Tibial nerve (tissue), 4 donors: ENCODE data around the gene RNF123. TPM values are rescaled to one million over a fixed set of nuclear protein-coding genes. Genes with fewer than 3 reads are reported as not detected.
A peak's percentile ranks its signal among the peaks of the same experiment; 100 is the strongest.
"Not testable (repeated sequence)": the region's sequence is repeated elsewhere in the genome, so short reads cannot be mapped to it uniquely, and the experiment has no call there.

Experiments
- DNase-seq, 2 donors: peaks; one replicate each; pipeline ENCODE4 v3.0.0-alpha.2; 2019; ENCODE audit warnings: low spot score in 2 of 2
- H3K27ac ChIP-seq, 4 donors: fragments of 200-600 bp; sonication (generic) in 3 of 4; one replicate each; pipeline ENCODE4 v1.5.1; 2017 to 2019; ENCODE audit warnings: mild to moderate bottlenecking in 1 of 4
- H3K27me3 ChIP-seq, 2 donors: fragments of 200-600 bp; sonication (generic) in 1 of 2; one replicate each; pipeline versions ENCODE4 v1.5.1 to v1.6.0; 2017 to 2019
- H3K36me3 ChIP-seq, 3 donors: fragments of 200-600 bp; sonication (generic); one replicate each; pipeline ENCODE4 v1.5.1; 2018 to 2019
- H3K4me1 ChIP-seq, 4 donors: fragments of 200-600 bp; sonication (generic) in 3 of 4; one replicate each; pipeline ENCODE4 v1.5.1; 2017 to 2019
- H3K4me3 ChIP-seq, 4 donors: fragments of 200-600 bp; sonication (generic) in 3 of 4; one replicate each; pipeline ENCODE4 v1.5.1; 2017 to 2019; ENCODE audit warnings: mild to moderate bottlenecking in 1 of 4, moderate library complexity in 1 of 4
- H3K9me3 ChIP-seq, 4 donors: fragments of 200-600 bp; sonication (generic) in 3 of 4; one replicate each; pipeline ENCODE4 v1.5.1; 2017 to 2019
- WGBS, 2 donors: methylation state at CpG; one replicate each; pipeline ENCODE4 v1.1.5; 2018; 5-methylcytosine and 5-hydroxymethylcytosine counted together
- total RNA-seq, 4 donors: library from RNA; depleted of rRNA; stranded (reverse); fragments of >200 nt; gene quantifications; one replicate each; pipeline ENCODE4 v1.1.0, GENCODE V29; 2016

Gene RNF123
- total RNA-seq, 4 donors from 2014 or later, result 32.9 to 64.7 (median 39.1) TPM

DNA sequence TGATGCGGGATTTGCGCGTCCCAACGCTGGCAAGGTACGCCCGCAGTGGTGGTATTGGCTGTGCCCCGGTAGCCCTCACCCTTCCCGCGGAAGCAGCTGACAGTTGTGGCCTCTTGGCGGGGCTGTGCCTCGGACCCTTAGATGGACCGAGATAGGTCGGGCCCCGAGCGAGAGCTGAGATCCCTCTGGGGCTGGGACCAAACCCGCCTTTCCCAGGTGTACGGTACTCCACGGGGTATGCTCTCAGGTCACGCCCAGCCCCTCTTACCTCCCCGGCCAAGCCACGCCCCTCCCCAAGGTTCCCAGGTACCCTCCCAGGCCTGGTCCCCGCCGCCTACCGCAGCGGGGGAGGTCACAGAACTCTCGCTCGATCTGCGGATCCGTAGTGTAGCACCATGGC, 3.0 kb upstream of the RNF123 start:
- peaks cover 0 to 42% (median 0%) of the 10 kb centered on the region in 3 donors for H3K36me3 ChIP-seq
- H3K27ac ChIP-seq, H3K9me3 ChIP-seq, DNase-seq: not testable (repeated sequence)
- peaks cover 0 to 44% (median 12%) of the 10 kb centered on the region in 4 donors for H3K4me1 ChIP-seq
- peaks cover 0 to 14% of the 10 kb centered on the region in 2 donors for H3K27me3 ChIP-seq
- H3K4me3 ChIP-seq, result peak overlapping the region in 3 of 4 donors; percentile 11 to 25 (median 13)
- WGBS, 2 donors, result 0 to 2% methylated on average over 7 to 15 of the region's 29 CpGs

DNA sequence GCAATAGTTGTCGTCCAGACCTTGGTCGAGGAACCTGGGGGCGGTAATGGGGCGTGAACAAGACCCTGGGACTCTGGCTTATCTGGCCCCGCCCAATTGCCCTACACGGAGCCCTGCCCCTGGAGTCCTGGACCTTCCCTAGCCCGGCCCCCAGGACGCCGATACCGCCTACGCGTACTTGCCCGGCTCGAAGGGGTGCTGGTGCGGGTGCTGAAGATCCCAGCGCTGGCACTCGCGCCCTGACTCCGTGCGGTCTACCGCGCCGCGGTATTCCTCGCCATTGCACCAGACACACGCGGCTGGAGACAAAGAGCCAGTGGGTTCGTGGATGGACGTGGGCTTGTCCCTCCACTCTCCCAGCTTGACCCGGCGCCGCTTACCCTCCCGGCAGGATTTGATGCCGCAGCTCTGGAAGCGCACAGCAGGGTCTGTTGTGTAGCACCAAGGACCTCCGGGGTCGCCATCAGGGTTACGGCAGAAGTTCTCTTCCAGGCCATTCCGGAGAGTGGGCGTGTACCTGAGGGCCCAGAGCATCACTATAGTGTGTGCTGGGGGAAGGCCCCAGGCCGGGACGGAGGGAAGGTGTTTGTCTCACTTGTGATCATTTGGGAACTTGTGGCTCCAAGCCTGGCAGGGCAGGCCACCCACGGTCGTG, 2.5 kb upstream of the RNF123 start:
- H3K9me3 ChIP-seq, H3K27ac ChIP-seq, DNase-seq: not testable (repeated sequence)
- Histone ChIP-seq H3K36me3 (peaks cover 0 to 37% (median 0%) of the 10 kb centered on the region in 3 donors), H3K27me3 (peaks cover 0 to 14% of the 10 kb centered on the region in 2 donors), H3K4me1 (peaks cover 0 to 49% (median 13%) of the 10 kb centered on the region in 4 donors), H3K4me3 (peak overlapping the region; percentile 7 to 25 (median 12))
- 8 to 14% methylated on average over 22 to 25 of the region's 44 CpGs for WGBS, 2 donors

DNA sequence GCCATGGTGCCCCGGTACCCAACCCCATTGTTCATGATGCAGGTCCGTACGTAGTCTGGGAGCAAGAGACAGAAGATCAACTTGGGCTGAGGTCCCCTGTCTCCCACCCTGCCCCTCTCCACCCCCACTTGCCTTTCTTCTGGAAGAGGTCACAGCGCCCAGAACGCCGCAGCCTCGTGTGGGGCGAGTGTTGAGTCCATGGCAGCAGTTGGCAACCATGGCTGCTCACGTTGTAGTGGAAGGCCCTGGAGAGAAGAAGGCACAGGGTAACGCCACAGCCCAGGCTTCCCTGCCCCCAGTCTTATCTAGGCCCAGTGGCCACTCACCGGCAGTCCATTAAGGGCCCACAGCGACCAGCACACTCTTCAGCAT, 1.9 kb upstream of the RNF123 start:
- not testable (repeated sequence) for H3K4me3 ChIP-seq
- WGBS, 2 donors, result 87 to 89% methylated on average over 6 to 9 of the region's 12 CpGs

DNA sequence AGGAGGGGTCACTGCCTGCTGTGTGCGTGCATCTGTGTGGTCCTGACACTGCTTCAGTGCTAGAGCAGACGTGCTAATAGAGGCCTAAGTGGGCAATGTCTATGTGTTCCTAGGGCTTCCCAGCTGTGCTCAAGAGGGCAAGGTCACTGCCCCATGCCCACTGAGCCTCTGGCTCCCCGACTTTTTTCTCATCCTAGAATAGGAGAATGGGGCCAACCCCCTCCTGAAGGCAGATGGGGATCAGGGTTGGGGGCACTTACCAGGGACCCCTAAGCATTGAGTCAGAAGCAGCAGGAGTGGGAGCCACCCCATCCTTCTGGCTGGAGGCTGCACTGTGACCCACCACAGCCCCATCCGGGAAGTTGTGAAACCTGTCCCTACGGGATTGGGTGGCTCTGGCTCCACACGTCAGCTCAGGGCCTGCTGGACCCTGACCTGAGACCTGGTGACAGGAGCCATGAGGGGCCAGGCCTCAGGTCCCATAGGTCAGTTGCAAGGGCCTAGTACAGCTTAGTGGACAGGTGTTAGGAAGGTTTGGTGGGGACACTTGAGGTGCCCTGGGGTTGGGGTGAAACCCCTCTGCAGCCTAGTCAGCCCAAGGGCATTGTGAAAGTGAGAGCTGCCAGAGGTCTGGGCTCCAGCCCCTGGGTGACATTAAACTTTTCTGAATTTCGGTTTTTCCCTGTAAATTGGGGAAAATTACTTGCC, 865 bp upstream of the RNF123 start:
- DNase-seq, H3K9me3 ChIP-seq: not testable (repeated sequence)
- Histone ChIP-seq H3K4me1 (peaks cover 0 to 51% (median 13%) of the 10 kb centered on the region in 4 donors), H3K27ac (peak overlapping the region; percentile 63 to 84 (median 79)), H3K4me3 (peak overlapping the region; percentile 80 to 95 (median 86)), H3K36me3 (peaks cover 0 to 21% (median 0%) of the 10 kb centered on the region in 3 donors), H3K27me3 (peaks cover 0 to 14% of the 10 kb centered on the region in 2 donors)
- WGBS, 2 donors, result 68 to 70% methylated on average over 4 to 7 of the region's 7 CpGs

More for the DNA sequence above, 1.9 kb upstream of the RNF123 start:
- not testable (repeated sequence) for H3K9me3 ChIP-seq, H3K27ac ChIP-seq, DNase-seq
- Histone ChIP-seq H3K4me1 (peaks cover 0 to 51% (median 13%) of the 10 kb centered on the region in 4 donors), H3K27me3 (peaks cover 0 to 14% of the 10 kb centered on the region in 2 donors), H3K36me3 (peaks cover 0 to 32% (median 0%) of the 10 kb centered on the region in 3 donors)

DNA sequence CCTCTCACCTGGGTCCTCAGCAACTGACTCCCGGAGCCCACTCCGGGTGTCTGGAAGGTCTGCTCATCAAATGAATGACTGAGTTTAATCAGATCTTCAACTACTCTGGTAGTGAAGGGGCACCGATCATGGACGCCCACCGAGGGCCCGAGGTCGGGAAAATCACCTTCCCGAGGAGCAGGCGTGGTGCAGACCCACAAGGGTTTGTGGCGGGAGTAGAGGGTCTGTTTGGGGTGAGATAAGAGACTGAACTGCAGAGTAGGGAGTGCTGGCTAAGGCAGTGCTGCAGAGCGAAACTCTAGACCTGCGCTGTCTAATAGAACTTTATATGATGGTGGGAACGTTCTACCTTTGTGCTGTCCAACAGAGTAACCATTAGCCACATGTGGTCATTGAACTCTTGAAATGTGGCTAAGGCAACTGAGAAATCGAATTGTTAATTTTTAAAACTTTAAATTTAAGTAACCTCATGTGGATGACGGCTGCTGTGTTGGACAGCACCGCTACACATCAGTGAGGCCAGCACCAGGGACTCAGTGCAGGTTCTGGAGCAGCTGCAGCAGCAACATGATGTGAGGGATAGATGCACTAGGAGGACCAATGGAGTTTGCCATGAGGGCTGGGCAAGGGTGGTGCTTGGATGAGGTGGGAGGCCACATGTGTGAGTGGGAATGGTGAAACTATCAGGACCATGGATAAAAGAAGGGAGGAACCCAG, 709 bp downstream of the RNF123 start:
- H3K9me3 ChIP-seq, DNase-seq, H3K36me3 ChIP-seq: not testable (repeated sequence)
- H3K4me3 ChIP-seq, result peak overlapping the region; percentile 80 to 95 (median 86)
- 8 to 19% methylated on average over 9 to 16 of the region's 16 CpGs for WGBS, 2 donors
- H3K27ac ChIP-seq, result peak overlapping the region; percentile 63 to 84 (median 79)
- peaks cover 0 to 55% (median 13%) of the 10 kb centered on the region in 4 donors for H3K4me1 ChIP-seq
- H3K27me3 ChIP-seq, result peaks cover 0 to 14% of the 10 kb centered on the region in 2 donors

DNA sequence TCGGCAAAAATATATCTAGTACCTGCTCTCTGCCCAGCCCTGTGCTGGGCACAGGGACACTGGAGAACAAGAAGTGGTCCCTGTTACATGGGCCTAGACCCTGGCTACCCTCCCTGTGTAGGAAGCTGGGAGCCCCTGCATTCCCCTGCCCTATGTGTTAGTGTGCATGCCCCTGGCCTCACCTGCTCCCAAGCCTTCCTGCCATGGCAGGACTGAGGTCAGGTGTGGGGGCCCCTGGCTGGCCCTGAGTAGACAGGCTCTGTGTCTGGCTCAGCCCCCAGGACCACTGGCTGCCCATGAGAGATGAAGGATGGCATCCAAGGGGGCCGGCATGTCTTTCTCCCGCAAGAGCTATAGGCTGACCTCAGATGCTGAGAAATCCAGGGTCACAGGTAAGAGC, 1.5 kb downstream of the RNF123 start:
- Histone ChIP-seq H3K27me3 (peaks cover 0 to 14% of the 10 kb centered on the region in 2 donors), H3K4me3 (peak overlapping the region in 1 of 4 donors; percentile 95)
- DNase-seq, result not testable (repeated sequence)

DNA sequence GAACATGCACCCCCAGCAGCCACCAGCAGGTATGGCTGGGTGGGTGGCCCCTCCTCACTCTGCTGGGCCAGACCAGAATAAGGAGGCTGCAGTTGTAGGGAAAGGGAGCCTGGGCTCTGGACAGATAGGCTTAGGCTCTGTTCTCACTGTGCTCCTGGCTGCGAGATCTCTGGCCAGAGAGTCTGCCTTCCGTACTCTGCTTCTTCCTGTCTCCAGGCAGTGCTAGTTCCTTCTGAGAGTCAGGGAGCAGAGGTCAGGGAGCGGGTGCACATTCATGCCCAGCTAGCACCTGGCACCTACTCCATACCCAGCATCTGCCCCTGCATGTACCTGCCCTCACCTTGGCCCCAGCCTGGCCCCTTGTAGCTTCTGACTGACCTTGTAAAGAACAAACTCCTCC, 2.1 kb downstream of the RNF123 start:
- H3K9me3 ChIP-seq, H3K27me3 ChIP-seq, DNase-seq, H3K27ac ChIP-seq, H3K36me3 ChIP-seq, H3K4me3 ChIP-seq: not testable (repeated sequence)
- 87 to 100% methylated on average over 1 to 3 of the region's 3 CpGs for WGBS, 2 donors
- H3K4me1 ChIP-seq, result peaks cover 0 to 47% (median 12%) of the 10 kb centered on the region in 4 donors

More for the DNA sequence above, 1.5 kb downstream of the RNF123 start:
- H3K36me3 ChIP-seq, H3K27ac ChIP-seq, H3K9me3 ChIP-seq: not testable (repeated sequence)
- 82 to 96% methylated on average over 3 of the region's 3 CpGs for WGBS, 2 donors
- H3K4me1 ChIP-seq, result peaks cover 0 to 53% (median 13%) of the 10 kb centered on the region in 4 donors

DNA sequence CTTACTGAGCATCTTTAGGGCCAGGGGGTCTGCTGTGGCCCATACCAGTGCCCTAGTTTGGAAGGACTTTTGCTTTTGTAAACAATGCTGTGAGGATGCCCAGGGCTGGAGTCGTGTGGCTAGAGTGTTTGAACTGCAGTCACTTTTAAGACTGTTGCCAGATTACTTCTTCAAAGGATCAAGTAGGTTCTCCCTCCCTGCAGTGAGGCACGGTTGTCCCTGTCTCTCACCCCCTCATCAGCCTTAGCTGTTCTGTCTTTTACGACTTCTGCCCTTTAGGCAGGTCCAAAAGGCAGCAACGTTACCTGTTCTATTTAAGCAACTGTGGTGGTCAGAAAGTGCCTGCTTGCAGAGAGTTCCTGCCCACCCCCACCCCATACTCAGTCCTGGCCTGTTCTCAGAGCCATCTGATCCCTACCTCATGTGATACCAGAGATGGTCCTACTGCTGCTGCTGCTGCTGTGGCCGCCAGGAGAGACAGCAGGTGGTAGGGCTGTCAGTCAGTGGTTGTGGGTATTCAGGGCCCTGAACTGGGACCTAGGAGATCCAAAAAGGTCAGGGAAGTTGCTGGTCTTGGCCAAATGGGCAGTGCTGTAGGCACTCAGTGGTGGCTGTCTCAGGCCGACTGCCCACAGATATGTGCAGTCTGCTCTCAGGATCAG, 5.2 kb downstream of the RNF123 start:
- DNase-seq, H3K4me3 ChIP-seq, H3K9me3 ChIP-seq, H3K27ac ChIP-seq, H3K27me3 ChIP-seq: not testable (repeated sequence)
- WGBS, 2 donors, result 36 to 54% methylated on average over 5 to 6 of the region's 6 CpGs
- Histone ChIP-seq H3K36me3 (peaks cover 0 to 28% (median 0%) of the 10 kb centered on the region in 3 donors), H3K4me1 (peaks cover 0 to 28% (median 7%) of the 10 kb centered on the region in 4 donors)

DNA sequence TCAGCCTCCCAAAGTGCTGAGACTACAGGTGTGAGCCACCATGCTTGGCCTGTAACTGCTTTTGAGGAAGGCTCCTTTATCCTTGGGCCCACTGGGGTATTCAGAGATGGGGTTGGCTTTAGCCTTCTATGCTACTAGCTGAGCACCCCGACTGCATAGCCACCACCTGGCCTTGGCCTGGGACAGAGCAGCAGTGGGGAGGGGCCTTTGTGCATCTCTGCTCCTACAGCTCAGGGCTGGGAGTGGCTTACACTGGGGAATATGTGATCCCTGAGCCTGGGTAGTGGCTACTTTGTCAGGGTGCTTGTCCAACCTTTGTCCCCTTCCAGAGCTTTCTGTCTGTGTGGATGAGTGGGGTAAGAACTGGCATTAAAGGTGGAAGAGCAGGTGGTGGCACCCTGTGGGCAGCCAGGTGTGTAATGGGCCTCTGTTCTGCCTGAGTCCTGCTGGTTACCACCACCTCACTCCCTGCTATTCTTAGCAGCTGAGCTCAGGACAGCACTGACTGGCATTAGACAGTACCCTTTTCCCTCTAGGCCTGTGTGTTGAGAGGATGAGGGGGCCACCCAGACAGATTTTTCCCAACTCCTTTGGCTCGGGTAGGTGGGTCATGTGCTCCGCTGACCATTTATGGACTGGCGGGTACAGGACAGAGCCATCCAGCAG, 6.1 kb downstream of the RNF123 start:
- H3K27ac ChIP-seq, H3K4me3 ChIP-seq, DNase-seq, H3K27me3 ChIP-seq, H3K9me3 ChIP-seq: not testable (repeated sequence)
- H3K4me1 ChIP-seq, result peaks cover 0 to 20% (median 5%) of the 10 kb centered on the region in 4 donors
- 75% methylated on average over 1 of the region's 4 CpGs; no CpG with 5 or more reads in 1 of the 2 donors for WGBS, 2 donors
- H3K36me3 ChIP-seq, result peaks cover 0 to 38% (median under 1%) of the 10 kb centered on the region in 3 donors
